Effector CD8-positive, alpha-beta T cell (primary cell): ENCODE measurements around the gene C1orf35.

ENCODE experiments used
- DNase-seq: peaks from one replicate; lab custom pipeline; 2025; lab: John Stamatoyannopoulos, UW
- total RNA-seq, 4 experiments: gene quantifications; one replicate each; lab custom pipeline; 2026; lab: John Stamatoyannopoulos, UW

Gene C1orf35
- total RNA-seq = 24.3 to 32.8 (median 29.1) reads per million in 4 experiments

DNA sequence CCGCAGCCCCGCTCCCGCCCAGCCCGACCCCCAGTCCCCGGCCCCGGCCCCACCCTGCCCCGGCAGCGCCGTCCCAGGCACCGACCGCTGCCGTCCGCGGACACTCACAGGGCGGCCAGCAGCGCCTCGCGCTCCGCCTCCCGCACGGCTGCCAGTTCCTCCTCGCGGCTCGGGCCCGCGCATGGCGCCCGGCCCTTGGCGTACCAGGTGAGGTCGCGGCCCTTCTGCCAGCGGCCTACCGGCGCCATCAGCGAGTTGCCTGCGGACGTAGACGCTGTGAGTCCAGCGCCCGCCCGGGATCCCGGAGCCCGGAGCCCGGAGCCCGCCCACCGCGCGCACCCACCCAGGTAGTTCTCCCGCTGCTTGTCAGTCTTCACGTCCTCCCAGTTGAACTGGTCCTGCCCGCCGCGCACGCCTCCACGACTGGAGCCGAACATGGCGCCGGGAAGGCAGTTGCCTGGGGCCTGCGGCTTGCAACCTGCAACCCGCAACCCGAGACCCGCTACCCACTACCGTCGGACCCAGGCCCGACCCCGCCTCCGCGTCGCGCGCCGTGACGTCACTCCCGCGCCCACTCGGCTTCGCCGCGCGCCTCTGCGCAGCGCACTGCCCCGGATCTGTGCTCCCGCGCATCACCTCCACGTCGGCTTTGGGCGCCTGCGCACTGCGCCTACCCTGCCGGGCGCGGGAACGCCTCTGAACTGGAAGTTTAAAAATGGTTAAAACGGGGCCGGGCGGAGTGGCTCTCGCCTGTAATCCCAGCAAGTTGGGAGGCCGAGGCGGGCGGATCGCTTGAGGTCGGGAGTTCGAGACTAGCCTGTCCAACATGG, at the start of gene C1orf35:
C1orf35 (minus strand) TSS at position 535 of the 830 bp plus-strand sequence; CDS start at position 437, 98 bp downstream.
- DNase-seq = peak; percentile 92

DNA sequence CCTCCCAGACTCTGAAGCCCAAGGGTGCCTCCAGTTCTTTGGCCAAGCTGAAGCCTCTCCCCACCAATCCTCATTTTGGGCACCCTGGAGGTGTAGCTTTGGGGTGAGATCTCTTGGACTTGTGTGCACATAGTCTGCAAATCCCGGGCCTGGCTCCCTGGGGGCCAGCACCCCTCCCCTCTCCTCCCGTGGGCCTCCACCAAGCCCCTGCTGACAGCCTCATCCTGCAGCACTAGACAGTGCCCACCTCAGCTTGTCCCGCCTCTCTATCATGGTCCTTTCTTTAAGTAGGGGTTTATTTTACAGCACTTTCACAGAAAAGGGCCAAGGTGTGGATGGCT, 49.8 kb upstream of the C1orf35 start:
- DNase-seq = no peak

DNA sequence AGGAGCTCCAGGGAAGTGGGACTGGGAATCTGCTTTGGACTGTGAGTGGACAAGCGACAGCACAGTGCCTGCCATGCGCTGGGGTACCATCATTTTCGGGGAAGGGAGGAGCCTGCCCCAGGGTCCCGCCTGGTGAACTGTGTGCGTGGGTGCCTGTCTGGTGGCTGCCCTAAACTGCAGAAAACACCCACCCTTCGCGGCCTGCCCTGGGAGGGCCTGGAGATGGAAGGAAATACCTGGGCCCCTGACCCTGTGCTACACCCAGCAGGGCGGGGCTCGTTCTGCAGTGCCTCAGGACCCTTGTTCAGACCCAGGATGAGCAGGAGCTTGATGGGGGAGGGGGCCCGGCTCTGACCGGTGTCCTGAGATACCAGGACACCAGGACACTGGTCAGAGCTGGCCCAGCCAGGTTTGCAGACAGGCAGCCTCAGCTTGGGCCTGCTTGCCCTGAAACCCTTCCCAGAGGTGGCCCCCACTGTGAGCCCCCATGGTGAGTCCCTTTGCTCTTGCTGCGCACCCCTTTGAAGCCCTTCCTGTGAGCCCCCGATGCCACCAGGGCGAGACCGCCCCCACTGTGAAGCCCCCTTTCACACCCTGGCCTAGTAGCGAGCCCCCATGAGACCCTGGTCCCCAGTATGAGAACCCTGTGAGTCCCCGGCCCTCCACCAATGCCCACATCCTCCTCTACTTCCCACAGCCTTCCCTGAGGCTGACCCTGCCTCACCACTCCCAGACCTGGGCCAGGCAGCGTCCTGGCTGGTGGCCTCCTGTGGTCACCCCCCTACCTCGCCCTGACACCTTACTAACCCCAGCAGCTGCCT, 49.2 kb upstream of the C1orf35 start:
- DNase-seq = no peak

DNA sequence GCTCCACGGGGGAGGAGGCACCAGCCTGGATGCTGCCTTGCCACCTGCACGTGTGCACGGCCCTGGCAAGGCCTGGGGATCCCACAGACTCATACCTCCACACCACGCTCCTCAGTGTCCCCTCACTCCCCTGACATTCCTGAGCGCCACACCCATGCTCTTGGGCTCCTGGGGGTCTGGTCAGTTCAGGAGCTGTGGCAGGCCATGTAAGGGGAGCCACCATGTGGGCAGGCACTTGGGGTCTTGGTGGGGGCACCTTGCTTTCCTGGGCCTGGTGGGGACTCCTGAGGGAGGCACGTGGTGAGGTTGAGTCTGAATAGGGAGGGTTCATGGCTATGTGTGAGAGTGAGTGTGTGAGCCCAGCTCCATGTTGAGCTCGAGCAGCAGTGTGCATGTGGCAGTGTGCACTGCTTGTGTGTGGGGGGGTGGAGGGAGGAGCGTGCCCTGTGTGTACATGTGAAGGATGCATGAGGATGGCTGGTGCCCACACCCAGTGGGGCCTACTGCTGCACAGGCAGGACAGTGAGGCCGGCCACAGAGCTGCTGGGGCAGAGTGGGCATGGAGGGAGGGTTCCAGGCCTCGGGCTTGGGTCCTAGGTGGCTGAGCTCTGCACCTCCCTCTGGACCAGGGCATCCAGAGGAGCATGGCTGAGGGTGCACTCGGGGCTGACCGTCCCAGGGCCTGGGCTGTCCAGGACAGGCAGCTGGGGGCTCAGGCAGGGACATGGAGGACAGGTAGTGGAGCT, 48.2 kb upstream of the C1orf35 start:
- no peak for DNase-seq

DNA sequence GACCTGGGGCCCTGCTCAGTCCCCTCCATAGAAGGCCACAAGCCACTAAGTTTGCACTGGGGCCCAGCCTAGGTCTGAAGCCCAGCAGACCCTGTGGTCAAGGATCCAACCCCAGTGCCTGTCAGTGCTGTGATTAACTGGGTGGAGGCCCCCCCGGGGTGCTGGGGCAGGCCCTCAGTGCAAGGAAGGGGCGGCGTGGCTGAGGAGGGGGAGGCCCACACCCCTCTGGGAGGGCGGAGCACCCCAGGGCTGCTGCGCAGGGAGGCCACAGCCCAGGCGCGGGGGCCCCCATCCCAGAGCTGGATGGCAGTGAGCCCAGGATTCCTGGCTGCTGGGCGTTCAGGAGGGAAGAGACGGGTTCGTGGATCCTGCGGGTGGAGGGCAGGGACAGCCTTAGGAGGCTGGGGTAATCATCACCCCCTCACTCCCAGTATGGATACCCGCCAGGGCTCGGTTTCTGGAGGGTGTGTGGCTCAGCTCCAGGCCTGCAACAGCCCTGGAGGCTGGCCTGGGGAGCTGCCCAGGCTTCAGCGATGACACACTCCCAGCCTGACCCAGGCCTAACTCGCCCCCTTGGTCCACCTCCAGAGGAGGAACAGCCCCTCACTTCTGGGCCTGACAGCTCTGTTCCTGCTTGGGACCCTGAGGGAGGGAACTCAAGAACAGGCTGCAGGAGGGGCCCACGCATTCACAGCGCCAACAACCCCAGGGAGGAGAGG, 47.5 kb upstream of the C1orf35 start:
- no peak for DNase-seq

DNA sequence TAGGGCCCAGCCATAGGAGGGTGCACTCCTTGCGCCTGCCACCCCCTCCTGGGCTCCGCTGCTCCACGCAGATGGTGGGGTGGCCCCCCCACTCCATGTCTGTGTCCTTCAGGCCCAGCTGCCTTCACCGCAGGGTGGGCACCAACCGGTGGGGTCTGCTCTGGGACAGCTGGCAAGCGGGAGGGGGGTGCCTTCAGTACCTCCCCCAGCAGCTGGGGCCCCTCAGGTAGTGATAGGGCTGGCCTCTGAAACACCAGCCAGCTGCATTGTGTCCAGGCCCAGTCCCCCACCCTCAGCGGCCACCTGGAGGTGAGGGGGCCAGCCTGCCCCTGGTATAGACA, 47.0 kb upstream of the C1orf35 start:
- no peak for DNase-seq

DNA sequence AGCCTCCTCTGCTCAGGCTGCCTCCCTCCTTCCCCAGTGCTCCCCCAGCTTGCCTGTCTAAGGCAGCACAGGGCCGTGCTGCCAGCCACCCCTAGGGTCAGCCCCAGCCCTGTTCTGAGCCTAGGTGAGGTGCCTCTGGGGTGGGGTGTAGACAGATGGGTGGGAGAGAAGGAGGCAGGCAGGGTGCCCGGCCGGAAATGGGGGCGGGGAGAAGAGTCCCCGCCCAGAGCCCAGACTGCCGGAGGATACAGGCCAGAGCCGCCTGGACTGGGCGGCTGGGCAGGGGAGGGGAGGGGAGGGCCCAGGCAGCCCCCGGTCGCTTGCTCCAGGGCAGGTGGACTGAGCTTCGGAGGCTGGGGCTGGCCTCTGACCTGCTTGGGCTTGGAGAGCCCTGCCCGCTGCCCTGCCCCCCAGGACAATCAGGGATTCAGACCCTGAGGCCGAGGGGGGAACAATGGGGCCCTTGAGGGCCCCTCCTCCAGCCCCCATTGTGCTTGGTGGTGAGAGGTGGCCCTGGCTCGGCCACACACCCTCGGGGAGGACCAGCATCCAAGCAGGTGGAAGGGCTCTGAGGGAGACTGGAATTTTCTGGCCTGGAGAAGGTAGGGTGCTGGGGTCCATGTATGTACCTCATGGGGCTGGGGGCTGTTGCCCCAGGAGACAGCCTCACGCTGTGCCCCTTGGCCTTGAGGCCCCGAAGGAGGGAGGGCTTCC, 46.4 kb upstream of the C1orf35 start, which contains the start of gene GJC2:
GJC2 (plus strand) TSS at position 525 of the 714 bp plus-strand sequence. CDS start 7,829 bp downstream, outside the sequence.
- DNase-seq = no peak

DNA sequence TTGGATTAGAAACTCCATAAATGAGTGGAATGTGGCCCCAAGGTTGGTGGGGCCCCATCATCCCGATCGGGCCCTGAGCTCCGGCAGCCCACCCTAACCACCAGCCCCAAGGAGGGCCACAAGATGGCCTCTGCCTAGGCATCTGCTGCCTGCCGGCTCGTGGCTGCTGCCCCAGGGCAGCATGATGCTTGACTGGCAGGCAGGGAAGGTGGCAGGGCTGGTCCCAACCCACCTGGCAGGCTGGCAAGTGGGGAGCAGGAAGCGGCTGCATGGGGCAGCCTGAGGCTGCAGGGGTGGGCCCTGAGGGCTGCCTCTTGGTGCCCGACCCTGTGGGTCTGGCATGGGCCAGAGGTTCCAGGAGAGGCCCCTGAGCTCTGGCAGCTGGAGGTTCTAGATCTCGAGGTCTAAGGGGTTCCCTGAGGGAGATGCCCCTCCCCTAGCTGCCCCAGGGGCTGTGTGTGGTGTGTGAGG, 45.8 kb upstream of the C1orf35 start:
- no peak for DNase-seq

DNA sequence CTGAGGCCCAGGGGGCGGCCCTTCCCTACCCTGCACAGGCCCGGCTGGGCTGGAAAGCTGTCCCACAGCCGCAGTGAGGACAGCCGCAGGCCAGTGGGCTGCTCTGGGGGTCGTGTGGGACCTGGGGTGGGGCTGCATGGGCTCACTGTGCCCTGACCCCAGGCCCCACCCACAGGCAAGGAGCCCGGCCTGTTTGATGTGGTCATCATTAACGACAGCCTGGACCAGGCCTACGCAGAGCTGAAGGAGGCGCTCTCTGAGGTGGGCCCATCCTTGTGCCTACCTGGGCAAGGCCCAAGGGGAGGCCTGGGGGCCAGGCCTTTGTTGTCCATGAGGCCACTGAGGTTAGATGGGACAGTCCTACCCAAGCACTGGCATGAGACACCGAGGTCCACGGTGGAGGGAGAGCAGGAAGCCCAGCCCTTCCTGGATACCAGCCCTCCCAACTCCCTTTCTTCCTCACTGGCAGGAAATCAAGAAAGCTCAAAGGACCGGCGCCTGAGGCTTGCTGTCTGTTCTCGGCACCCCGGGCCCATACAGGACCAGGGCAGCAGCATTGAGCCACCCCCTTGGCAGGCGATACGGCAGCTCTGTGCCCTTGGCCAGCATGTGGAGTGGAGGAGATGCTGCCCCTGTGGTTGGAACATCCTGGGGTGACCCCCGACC, 45.2 kb upstream of the C1orf35 start:
- DNase-seq = no peak

DNA sequence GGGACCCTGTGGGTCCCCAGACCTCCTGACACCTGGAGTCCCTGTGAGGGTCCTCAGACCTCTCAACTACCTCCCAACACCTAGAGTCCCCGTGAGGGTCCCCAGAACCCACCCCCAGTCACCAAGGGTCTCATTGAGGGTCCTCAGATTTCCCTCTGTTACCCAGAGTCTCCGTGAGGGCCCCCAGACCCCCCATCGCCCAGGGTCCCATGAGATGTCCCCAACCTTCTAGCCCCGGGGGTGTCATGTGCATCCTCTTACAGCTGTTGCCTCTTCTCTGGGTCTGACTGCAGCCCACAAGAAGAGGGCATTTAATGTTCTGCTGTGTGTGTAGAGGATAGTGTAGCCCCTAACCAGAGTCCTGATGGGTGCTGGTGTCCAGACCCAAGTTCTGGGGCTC, 44.6 kb upstream of the C1orf35 start:
- DNase-seq = no peak

DNA sequence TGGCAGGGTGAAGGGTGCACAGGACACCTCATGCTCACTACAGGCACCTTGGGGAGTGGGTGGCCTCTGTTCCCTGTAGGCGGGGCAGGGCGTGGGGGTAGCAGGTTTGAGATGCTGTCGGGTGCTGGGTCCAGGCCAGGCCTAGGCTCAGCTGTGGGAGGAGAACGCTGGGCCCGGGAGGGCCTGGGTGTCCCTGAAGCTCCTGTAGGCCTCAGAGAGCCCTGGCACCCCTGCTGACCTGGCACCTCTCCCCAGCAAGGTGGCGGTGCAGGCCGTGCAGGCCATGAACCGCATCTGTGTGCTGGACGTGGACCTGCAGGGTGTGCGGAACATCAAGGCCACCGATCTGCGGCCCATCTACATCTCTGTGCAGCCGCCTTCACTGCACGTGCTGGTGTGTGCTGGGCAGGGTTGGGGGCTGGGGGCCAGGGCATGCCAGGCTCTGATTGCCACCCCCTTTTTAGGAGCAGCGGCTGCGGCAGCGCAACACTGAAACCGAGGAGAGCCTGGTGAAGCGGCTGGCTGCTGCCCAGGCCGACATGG, 44.1 kb upstream of the C1orf35 start:
- no peak for DNase-seq

DNA sequence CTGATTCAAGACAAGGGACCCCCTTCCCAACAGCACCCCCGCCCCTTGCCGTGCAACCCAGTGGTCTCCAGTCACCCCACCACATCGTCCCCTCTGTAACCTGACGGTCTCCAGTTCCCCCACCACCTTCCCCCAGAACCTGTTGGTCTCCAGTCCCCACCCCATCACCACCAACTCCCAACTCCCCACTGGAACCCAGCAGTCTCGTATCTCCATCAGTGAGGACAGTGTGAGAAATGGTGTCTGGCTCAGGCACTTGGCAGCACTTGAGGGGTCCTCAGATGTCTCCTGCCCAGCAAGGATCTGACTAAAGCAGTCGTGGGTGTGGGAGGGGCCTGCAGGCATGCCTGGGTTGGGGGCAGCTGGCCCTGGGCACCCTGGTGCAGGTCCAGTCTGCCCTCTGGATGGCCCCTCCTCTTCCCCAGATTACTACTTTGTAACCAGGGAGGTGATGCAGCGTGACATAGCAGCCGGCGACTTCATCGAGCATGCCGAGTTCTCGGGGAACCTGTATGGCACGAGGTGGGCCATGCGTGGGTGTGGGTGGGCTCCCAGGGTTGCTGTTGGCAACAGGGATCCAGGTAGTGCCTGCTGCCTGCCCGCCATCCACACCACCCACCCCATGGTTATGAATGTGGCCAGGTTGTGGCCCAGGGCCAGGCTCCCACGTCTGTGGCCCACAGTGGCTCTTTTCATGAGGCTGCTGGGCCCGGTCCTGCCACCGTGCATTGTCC, 43.5 kb upstream of the C1orf35 start:
- DNase-seq = no peak

DNA sequence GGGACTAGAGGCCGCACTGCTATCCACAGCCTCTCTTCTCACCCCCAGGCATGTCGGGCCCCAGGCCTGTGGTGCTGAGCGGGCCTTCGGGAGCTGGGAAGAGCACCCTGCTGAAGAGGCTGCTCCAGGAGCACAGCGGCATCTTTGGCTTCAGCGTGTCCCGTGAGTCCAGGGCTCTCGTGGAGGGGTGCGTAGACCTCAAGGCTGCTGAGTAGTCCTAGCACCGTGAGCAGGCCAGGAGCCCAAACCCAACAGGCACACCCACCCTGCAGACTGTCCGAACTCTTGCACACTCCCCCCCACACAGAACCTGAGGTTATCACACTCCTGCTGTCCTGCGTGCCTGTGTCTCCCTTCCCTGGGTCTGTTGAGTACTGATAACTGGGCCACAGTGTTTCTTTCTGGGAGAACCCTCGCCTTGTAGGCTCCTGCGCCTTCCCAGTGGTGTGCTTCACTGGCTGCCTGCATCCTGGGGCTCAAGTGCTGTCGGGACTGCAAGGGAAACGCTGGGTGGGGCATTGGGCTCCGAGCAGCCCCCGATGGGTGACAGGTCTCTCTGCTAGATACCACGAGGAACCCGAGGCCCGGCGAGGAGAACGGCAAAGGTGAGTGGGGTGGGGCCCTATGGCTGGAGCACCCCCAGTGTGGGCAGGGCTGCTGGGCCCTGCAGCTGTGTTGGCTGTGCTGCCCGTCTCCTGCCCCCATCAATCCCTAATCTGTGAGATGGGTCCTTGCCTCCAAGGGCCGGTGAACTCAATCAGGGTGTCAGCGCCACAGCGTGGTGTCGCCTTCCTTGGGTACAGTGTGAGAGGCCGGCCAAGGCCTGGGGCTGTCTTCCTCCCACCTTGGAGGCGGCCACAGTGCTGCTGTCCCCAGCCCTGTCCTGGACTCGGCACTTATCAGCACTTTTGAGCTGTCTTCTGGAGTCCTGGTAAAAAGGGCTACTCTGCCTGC, 42.6 kb upstream of the C1orf35 start:
- no peak for DNase-seq

DNA sequence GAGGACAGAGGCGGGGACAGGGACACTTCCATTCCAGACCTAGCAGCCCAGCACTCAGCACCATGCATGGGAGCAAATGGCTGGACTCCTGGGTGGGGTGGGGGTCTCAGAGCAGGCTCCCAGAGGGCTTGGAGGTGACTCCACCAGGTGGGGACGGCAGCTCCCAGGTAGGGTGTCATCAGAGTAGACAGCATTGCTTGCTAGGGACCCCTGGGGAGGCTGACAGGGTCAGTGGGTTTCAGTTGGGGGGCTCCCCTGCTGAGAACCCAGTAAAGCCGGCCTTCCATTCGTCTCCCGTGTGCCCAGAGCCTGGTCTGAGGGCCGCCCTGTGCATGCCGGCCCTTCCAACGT, 41.8 kb upstream of the C1orf35 start:
- DNase-seq = no peak

DNA sequence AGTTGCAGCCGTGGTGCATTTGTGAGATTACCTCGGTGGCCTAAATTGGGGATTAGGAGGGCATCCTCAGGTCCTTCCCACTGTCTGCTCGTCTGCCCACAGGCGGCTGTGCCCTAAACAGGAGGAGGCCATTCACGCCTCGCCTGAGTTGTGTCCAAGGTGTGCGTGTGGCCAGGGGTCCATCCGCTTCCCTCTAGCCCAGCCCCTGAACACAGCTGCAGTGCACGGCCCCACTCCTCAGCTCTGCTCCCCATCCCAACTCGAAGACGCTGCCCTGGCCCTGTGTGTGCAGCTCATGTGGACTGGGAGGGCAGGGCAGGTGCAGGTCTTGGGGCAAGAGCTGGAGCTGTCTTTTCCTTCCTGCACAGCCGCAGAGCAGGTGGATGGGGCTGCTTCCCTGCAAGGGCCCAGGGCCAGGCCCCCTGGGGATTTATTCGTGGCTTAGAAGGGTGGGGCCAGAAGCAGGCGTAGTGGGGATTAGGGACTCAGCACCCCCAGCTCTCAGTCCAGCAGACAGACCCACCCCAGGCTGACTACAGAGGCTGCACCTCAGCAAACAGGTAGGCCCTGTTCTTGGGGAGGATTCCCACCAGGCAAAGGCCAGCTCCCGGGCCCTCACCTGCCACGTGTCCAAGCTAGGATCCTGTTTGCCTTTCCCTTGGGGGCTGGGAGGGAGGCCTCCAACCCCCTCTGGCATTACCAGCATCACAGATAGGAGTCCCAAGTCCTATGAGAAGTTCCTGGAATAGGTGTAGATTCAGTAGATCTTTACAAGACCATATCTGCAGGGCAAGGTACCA, 41.3 kb upstream of the C1orf35 start:
- no peak for DNase-seq

DNA sequence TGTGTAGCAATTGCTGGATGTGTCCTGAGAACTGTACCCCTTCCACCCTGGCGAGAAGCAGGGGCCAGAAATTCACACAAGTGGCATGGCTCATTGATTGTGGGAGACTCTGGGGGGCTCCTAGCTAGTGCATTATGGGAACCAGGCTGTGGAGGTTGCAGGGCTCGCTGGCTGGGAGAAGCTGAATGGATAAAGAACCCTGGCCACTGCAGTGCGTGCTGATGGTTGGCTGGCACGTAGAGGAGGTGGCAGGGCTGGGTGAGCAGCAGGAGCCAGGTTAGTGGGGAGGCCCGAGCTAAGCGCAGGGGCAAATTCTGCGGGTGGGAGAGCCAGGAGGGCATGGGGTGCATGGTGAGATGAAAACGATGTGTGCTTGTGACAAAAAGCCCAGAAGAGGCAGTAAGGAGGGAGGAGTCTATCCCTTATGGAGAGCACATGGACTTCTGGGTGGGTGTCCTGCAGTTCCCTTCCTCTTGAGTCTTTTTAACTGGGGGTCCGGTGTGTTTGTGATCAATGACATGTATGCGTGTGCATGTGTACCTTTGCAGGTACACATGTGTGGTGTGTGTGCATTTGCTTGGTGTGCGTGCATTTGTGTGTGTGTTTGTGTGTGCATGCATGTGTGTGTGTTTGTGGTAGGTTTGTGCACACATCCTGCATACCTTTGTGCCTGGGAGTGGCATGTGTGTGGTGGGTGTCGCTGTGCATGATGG, 40.5 kb upstream of the C1orf35 start:
- no peak for DNase-seq

DNA sequence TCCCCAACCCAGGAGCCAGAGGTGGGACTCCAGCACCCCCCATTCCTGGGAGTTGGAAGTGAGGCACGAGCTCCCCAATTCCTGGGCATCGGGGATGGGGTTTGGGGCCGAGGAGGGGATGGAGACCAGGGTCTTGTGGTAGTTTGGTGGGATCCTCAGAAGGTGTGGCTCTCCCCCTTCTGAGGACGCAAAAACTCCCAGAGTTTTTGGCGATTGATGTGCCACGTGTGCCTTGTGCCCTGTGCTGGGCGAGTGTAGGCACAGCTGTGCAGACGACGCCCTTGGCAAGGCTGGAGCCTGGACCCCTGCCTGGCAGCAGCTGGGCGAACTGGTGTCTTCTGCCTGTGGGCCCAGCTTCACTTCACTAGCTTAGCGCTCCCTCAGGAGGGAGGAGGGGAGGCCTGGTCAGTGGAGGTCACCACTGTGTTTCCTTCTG, 39.6 kb upstream of the C1orf35 start:
- DNase-seq = no peak
